AG04450 (cell line): ENCODE data around the gene SCUBE2. TPM values are rescaled to one million over a fixed set of nuclear protein-coding genes. Genes with fewer than 3 reads are reported as not detected.
"Not testable (repeated sequence)": the region's sequence is repeated elsewhere in the genome, so short reads cannot be mapped to it uniquely, and the experiment has no call there.

Source experiments
- CTCF ChIA-PET: fragments of 300-600, 350-600 bp; formaldehyde crosslinking; extraction: SDS; loops from one replicate; lab custom pipeline; 2022; ENCODE audit warnings: antibody characterized with exemption, inconsistent platforms; lab: Charles Lee
- POLR2A ChIA-PET: fragments of 350-600 bp; formaldehyde crosslinking; extraction: SDS; loops from one replicate; lab custom pipeline; 2021; ENCODE audit warnings: antibody characterized with exemption, inconsistent platforms; lab: Yijun Ruan, JAX
- DNase-seq: peaks from one replicate; pipeline ENCODE4 v3.0.0-alpha.2; 2011; ENCODE audit warnings: low read depth, low spot score
- H3K27ac ChIP-seq: one replicate; pipeline ENCODE4 v1.5.1; 2012; ENCODE audit warnings: low read depth, low read length, control low read depth
- H3K27me3 ChIP-seq: one replicate; pipeline ENCODE4 v1.6.0; 2012; ENCODE audit warnings: low read length; ENCODE audit not compliant: control insufficient read depth, insufficient read depth
- H3K4me3 ChIP-seq: 2 replicates; pipeline ENCODE4 v1.5.1; 2011; ENCODE audit warnings: mild to moderate bottlenecking, low read depth, low read length, control low read depth
- H3K9me3 ChIP-seq: 2 replicates; pipeline ENCODE4 v1.5.1; 2012; ENCODE audit warnings: low read length; ENCODE audit not compliant: control insufficient read depth, insufficient read depth
- polyA plus RNA-seq: library from polyadenylated mRNA; depleted of rRNA; stranded (reverse); fragments of >200 nt; gene quantifications from 2 replicates; pipeline ENCODE4 v1.2.3, GENCODE V29; 2011
- TF ChIP-seq, protein P1 (sequence below): IDR thresholded peaks from 2 replicates; pipeline ENCODE4 v1.5.1; 2011; ENCODE audit warnings: low read depth, low read length, control low read depth, inconsistent platforms

The SCUBE2 gene
- polyA plus RNA-seq, 1 experiment, result 1.3 TPM

DNA sequence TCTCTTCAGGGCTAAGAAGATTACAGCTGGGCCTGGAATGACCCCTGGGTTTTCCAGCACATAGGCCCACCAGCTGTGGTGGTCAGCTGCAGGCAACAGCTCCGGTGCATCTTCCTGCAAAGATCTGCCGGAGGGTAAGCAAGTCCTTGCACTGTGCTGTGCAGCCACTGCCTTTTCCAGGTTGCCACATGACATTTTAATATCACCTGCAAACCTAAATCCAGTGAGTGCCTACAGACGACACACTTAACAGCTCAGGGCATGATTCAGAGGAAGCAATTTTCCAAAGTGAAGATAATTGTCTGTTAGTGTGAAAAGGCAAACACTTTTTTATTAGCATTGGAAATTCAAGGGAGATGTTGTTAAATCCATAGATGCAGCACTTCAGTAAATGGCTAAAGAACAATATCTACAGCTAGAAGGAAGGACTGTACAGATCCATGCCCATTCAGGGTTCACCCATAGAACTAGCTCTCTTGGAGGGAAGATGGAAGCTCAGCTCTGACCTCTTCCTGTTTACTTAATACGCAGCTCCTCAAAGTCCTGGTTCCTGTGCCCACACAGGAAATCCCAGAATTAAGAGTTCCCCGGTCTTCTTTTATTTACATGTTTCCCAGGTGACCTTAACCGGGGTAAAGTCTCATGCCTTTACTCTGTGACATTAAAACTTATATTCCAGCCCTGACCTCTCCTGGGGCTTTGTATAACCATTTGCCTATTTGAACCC is 74.3 kb downstream of the SCUBE2 start:
- TF ChIP-seq, protein P1, sequence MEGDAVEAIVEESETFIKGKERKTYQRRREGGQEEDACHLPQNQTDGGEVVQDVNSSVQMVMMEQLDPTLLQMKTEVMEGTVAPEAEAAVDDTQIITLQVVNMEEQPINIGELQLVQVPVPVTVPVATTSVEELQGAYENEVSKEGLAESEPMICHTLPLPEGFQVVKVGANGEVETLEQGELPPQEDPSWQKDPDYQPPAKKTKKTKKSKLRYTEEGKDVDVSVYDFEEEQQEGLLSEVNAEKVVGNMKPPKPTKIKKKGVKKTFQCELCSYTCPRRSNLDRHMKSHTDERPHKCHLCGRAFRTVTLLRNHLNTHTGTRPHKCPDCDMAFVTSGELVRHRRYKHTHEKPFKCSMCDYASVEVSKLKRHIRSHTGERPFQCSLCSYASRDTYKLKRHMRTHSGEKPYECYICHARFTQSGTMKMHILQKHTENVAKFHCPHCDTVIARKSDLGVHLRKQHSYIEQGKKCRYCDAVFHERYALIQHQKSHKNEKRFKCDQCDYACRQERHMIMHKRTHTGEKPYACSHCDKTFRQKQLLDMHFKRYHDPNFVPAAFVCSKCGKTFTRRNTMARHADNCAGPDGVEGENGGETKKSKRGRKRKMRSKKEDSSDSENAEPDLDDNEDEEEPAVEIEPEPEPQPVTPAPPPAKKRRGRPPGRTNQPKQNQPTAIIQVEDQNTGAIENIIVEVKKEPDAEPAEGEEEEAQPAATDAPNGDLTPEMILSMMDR, result no peak
- Histone ChIP-seq H3K4me3 (no peak overlapping the region), H3K27ac (no peak overlapping the region), H3K9me3 (no peaks in the 10 kb centered on the region), H3K27me3 (no peaks in the 10 kb centered on the region)
- DNase-seq, result no peak
- CTCF ChIA-PET, result interaction anchor here (0.6 to 4.6 kb wide), 10 partner anchors 8 to 1236 kb away, joined by 3 to 29 read pairs (median 19); no protein-coding TSS in a partner anchor
- POLR2A ChIA-PET, result interaction anchor here (0.6 kb wide), 1 partner anchor 13 kb away, joined by 3 read pairs; the partner anchor contains the start of gene NRIP3

DNA sequence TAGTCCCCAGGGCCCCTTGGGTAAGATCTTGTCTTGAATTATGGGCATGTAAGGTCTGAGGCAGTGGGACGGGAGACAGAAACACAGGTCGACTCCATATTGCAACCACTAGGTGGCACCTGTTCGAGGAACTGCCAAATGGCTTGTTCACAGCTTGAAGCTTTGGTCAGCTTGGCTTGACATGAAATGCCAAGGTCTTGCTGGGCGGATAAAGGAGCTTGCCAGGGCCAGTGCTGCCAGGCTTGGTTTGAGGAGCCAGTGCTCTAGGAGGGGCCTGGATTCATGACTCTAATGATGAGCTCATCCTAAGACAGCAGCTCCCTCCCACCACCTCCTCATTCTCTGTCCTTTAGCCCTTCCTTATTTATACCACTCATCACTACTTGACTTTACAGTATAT is 75.7 kb downstream of the SCUBE2 start:
- POLR2A ChIA-PET, result interaction anchor here (1.3 kb wide), 1 partner anchor 122 kb away, joined by 8 read pairs; no protein-coding TSS in a partner anchor
- Histone ChIP-seq H3K27me3 (no peaks in the 10 kb centered on the region), H3K4me3 (no peak overlapping the region), H3K9me3 (no peaks in the 10 kb centered on the region), H3K27ac (no peak overlapping the region)
- DNase-seq, result peak; percentile 53
- TF ChIP-seq, protein P1, result peak; percentile 81
- CTCF ChIA-PET, result interaction anchor here (0.6 to 4.6 kb wide), 40 partner anchors 9 to 491 kb away, joined by 3 to 123 read pairs (median 4); partner anchors contain the start of gene NRIP3

DNA sequence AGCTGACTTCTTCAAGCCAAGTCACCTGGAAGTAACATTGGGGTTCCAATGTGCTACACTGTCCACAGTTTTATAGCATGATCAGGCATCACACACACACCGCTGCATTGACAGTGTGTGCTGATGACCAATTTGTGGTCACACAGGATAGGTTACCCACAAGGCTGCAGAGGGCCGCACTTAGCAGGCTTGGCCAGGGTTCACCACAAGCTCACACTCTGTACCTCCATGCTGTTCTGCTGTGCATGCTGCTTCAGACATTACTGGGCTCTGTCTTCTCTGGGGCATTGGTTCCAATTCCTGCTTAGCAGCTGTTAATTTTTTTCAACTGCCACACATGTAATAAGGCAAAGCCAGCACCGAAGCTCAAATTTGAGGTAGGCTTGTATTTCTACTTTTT is 76.6 kb downstream of the SCUBE2 start:
- Histone ChIP-seq H3K27ac (no peak overlapping the region), H3K27me3 (no peaks in the 10 kb centered on the region), H3K9me3 (no peaks in the 10 kb centered on the region), H3K4me3 (no peak overlapping the region)
- no peak for DNase-seq
- TF ChIP-seq, protein P1, result no peak
- CTCF ChIA-PET, result interaction anchor here (0.8 to 4.6 kb wide), 17 partner anchors 8 to 493 kb away, joined by 3 to 123 read pairs (median 7); no protein-coding TSS in a partner anchor
- POLR2A ChIA-PET, result no interaction called here

DNA sequence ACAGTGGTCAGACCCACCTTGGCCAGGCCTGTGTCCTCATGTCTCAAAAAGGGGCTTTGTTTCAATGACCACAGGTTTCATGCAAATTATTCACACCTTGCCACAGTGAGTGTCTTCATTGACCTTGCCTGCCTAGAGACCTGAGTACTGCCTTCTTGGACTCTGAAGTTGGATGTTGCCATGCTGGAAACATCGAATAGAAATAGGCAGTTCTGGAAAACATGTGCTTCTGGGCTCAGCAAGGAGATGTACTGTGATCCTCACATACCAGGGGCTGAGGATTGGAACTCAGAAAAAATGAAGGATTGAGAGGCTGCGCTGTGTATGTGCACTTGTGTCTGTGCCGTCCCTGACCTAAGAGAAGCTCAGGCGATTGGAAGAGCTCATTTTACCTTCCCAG is 78.0 kb downstream of the SCUBE2 start:
- DNase-seq, result no peak
- no peaks in the 10 kb centered on the region for H3K27me3 ChIP-seq
- ChIA-PET POLR2A (no interaction called here), CTCF (interaction anchor here (0.6 to 4.6 kb wide), 7 partner anchors 11 to 494 kb away, joined by 3 to 123 read pairs (median 10); no protein-coding TSS in a partner anchor)
- H3K4me3 ChIP-seq, result no peak overlapping the region
- TF ChIP-seq, protein P1, result no peak
- no peaks in the 10 kb centered on the region for H3K9me3 ChIP-seq
- no peak overlapping the region for H3K27ac ChIP-seq

DNA sequence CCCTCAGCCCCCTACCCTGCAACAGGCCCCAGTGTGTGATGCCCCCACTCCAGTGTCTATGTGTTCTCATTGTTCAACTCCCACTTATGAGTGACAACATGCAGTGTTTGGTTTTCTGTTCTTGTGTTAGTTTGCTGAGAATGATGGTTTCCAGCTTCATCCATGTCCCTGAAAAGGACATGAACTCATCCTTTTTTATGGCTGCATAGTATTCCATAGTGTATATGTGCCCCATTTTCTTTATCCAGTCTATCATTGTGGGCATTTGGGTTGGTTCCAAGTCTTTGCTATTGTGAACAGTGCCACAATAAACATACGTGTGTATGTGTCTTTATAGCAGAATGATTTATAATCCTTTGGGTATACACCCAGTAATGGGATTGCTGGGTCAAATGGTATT is 81.9 kb downstream of the SCUBE2 start:
- H3K27ac ChIP-seq, H3K9me3 ChIP-seq, POLR2A ChIA-PET, DNase-seq, CTCF ChIA-PET, H3K4me3 ChIP-seq: not testable (repeated sequence)
- peaks cover 19% of the 10 kb centered on the region for H3K27me3 ChIP-seq
